HepG2 (cell line): Measurements from ENCODE around the gene WDR53. TPM values are rescaled to one million over a fixed set of nuclear protein-coding genes. Genes with fewer than 3 reads are reported as not detected.
A peak's percentile ranks its signal among the peaks of the same experiment; 100 is the strongest.

Experiments
- CREB1 ChIP-seq, 2 experiments: fragments of 450-650 bp in 1 of 2; IDR thresholded peaks; 2 replicates each; pipeline ENCODE4 v1.6.1; 2016 to 2017; ENCODE audit warnings: control low read depth in 1 of 2, mild to moderate bottlenecking in 1 of 2, missing compliant biosample characterization in 1 of 2, missing genetic modification characterization in 1 of 2
- HDAC6 ChIP-seq: fragments of 200-600 bp; sonication (generic); IDR thresholded peaks from 2 replicates; pipeline ENCODE4 v1.7.0; 2017; ENCODE audit warnings: mild to moderate bottlenecking, antibody characterized with exemption, low read length, low read depth
- MEIS2 ChIP-seq: sonication (generic); formaldehyde crosslinking; IDR thresholded peaks from 2 replicates; pipeline ENCODE4 v1.9.0; 2021; ENCODE audit warnings: mild to moderate bottlenecking, missing genetic modification reagents
- MXD3 ChIP-seq: IDR thresholded peaks from 2 replicates; pipeline ENCODE4 v1.6.1; 2016; ENCODE audit warnings: mild to moderate bottlenecking, missing biosample characterization, missing genetic modification reagents
- POGZ ChIP-seq: sonication (generic); formaldehyde crosslinking; IDR thresholded peaks from 2 replicates; pipeline ENCODE4 v1.4.0; 2020; ENCODE audit warnings: mild to moderate bottlenecking, missing genetic modification reagents
- SATB2 ChIP-seq: sonication (generic); formaldehyde crosslinking; IDR thresholded peaks from 2 replicates; pipeline ENCODE4 v1.5.0; 2020; ENCODE audit warnings: missing genetic modification reagents
- ZBTB26 ChIP-seq: IDR thresholded peaks from 2 replicates; pipeline ENCODE4 v1.6.1; 2016; ENCODE audit warnings: missing compliant biosample characterization, missing genetic modification reagents, borderline replicate concordance
- ZBTB43 ChIP-seq: sonication (generic); formaldehyde crosslinking; conservative IDR thresholded peaks from 2 replicates; pipeline ENCODE4 v1.4.0; 2020; ENCODE audit warnings: missing genetic modification reagents
- ZNF138 ChIP-seq: sonication (generic); formaldehyde crosslinking; IDR thresholded peaks from 2 replicates; pipeline ENCODE4 v1.5.0; 2020; ENCODE audit warnings: mild to moderate bottlenecking, low read depth, missing genetic modification reagents
- ZNF607 ChIP-seq: sonication (generic); formaldehyde crosslinking; IDR thresholded peaks from 2 replicates; pipeline ENCODE4 v1.5.1; 2020; ENCODE audit warnings: missing genetic modification reagents, mild to moderate bottlenecking, borderline replicate concordance
- polyA plus RNA-seq, 8 experiments: library from polyadenylated mRNA; depleted of rRNA in 3 of 8; stranded (reverse) in 7 of 8; unstranded in 1 of 8; fragments of >200 nt; fragmentation: Illumina TruSeq in 4 of 8; extraction: Trizol in 4 of 8; gene quantifications; 2 replicates each; pipeline versions ENCODE4 v1.2.1 to v1.2.3, GENCODE V29; 2011 to 2016; ENCODE audit warnings: low read depth in 4 of 8, missing spikeins in 1 of 8, mixed read lengths in 1 of 8; ENCODE audit not compliant: insufficient read depth in 1 of 8
- total RNA-seq, 5 experiments: library from RNA; depleted of rRNA; stranded (reverse); fragments of >200 nt; fragmentation: Illumina TruSeq; extraction: Trizol; gene quantifications; 2 replicates each; pipeline ENCODE4 v1.2.3, GENCODE V29; 2016; ENCODE audit warnings: low read depth in 1 of 5
- TF ChIP-seq, protein P1 (sequence below): sonication (generic); formaldehyde crosslinking; IDR thresholded peaks from 2 replicates; pipeline ENCODE4 v1.5.1; 2020; ENCODE audit warnings: mild to moderate bottlenecking, moderate library complexity, missing genetic modification reagents
- TF ChIP-seq, protein P2 (sequence below): IDR thresholded peaks from 2 replicates; pipeline ENCODE4 v1.6.1; 2012; ENCODE audit warnings: inconsistent platforms
- TF ChIP-seq, protein P3 (sequence below): IDR thresholded peaks from 2 replicates; pipeline ENCODE4 v1.4.0; 2020; ENCODE audit warnings: mild to moderate bottlenecking, missing genetic modification reagents

Gene WDR53
- total and polyA plus RNA-seq, 2 of the 13 experiments (the other 11 are each of a cell fraction or from before 2014, with no cell fraction given): 3.5 to 7.7 TPM

- TF ChIP-seq MXD3 (CRISPR knock-in tag): peak; percentile 77
- 0 out of 2 replicates have a peak, but pooled peaks have one; percentile 76 for TF ChIP-seq ZBTB26 (CRISPR knock-in tag)
- TF ChIP-seq CREB1 (IDR thresholded peaks at IDR 0.05): peak; percentile 98
- peak; percentile 99 for TF ChIP-seq CREB1 (CRISPR knock-in tag; IDR thresholded peaks at IDR 0.05)
- TF ChIP-seq, protein P1, sequence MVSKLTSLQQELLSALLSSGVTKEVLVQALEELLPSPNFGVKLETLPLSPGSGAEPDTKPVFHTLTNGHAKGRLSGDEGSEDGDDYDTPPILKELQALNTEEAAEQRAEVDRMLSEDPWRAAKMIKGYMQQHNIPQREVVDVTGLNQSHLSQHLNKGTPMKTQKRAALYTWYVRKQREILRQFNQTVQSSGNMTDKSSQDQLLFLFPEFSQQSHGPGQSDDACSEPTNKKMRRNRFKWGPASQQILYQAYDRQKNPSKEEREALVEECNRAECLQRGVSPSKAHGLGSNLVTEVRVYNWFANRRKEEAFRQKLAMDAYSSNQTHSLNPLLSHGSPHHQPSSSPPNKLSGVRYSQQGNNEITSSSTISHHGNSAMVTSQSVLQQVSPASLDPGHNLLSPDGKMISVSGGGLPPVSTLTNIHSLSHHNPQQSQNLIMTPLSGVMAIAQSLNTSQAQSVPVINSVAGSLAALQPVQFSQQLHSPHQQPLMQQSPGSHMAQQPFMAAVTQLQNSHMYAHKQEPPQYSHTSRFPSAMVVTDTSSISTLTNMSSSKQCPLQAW: peak; percentile 72; the same call in 1 of the 2 replicates
- TF ChIP-seq, protein P2, sequence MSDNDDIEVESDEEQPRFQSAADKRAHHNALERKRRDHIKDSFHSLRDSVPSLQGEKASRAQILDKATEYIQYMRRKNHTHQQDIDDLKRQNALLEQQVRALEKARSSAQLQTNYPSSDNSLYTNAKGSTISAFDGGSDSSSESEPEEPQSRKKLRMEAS: peak; percentile 94
- no peak for TF ChIP-seq SATB2 (CRISPR knock-in tag)
- no peak for TF ChIP-seq HDAC6
- no peak for TF ChIP-seq ZNF138 (CRISPR knock-in tag)
- TF ChIP-seq POGZ (CRISPR knock-in tag): peak; percentile 91
- TF ChIP-seq ZBTB43: peak; percentile 50; the same call in 1 of the 2 replicates
- TF ChIP-seq, protein P3, sequence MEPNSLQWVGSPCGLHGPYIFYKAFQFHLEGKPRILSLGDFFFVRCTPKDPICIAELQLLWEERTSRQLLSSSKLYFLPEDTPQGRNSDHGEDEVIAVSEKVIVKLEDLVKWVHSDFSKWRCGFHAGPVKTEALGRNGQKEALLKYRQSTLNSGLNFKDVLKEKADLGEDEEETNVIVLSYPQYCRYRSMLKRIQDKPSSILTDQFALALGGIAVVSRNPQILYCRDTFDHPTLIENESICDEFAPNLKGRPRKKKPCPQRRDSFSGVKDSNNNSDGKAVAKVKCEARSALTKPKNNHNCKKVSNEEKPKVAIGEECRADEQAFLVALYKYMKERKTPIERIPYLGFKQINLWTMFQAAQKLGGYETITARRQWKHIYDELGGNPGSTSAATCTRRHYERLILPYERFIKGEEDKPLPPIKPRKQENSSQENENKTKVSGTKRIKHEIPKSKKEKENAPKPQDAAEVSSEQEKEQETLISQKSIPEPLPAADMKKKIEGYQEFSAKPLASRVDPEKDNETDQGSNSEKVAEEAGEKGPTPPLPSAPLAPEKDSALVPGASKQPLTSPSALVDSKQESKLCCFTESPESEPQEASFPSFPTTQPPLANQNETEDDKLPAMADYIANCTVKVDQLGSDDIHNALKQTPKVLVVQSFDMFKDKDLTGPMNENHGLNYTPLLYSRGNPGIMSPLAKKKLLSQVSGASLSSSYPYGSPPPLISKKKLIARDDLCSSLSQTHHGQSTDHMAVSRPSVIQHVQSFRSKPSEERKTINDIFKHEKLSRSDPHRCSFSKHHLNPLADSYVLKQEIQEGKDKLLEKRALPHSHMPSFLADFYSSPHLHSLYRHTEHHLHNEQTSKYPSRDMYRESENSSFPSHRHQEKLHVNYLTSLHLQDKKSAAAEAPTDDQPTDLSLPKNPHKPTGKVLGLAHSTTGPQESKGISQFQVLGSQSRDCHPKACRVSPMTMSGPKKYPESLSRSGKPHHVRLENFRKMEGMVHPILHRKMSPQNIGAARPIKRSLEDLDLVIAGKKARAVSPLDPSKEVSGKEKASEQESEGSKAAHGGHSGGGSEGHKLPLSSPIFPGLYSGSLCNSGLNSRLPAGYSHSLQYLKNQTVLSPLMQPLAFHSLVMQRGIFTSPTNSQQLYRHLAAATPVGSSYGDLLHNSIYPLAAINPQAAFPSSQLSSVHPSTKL (CRISPR knock-in tag): peak; percentile 39; the same call in 1 of the 2 replicates
- TF ChIP-seq ZNF607 (CRISPR knock-in tag): peak; percentile 56; the same call in 1 of the 2 replicates
- peak; percentile 83 for TF ChIP-seq MEIS2 (CRISPR knock-in tag)
These were observed at the start of gene WDR53, which contains the start of gene FBXO45 (continued) for GRCh38 chr3:196568246-196569002.
